Right lobe of liver (tissue), 6 donors: ENCODE data around the gene NFYC. TPM values are rescaled to one million over a fixed set of nuclear protein-coding genes. Genes with fewer than 3 reads are reported as not detected.

Source experiments
- ATAC-seq, 4 donors: fragments of 200-7000 bp; cut with Tn5 transposase; one replicate each; pipeline ENCODE4 v1.9.1; 2020; ENCODE audit warnings: mild to moderate bottlenecking in 4 of 4, moderate library complexity in 4 of 4
- DNase-seq, 3 donors: peaks; one replicate each; pipeline ENCODE4 v3.0.0-alpha.2; 2020
- H3K27ac ChIP-seq, 3 donors: fragments of 200-600 bp; one replicate each; pipeline ENCODE4 v1.8.0; 2022
- H3K27me3 ChIP-seq, 2 donors: fragments of 200-600 bp; one replicate each; pipeline ENCODE4 v1.8.0; 2022
- H3K36me3 ChIP-seq, 4 donors: fragments of 200-600 bp; sonication (generic) in 1 of 4; one replicate each; pipeline versions ENCODE4 v1.5.1 to v1.8.0; 2017 to 2022; ENCODE audit warnings: control low read depth in 1 of 4
- H3K4me1 ChIP-seq, 4 donors: fragments of 200-600 bp; sonication (generic) in 1 of 4; one replicate each; pipeline versions ENCODE4 v1.5.1 to v1.8.0; 2017 to 2022; ENCODE audit warnings: control low read depth in 1 of 4
- H3K4me3 ChIP-seq, 3 donors: fragments of 200-600 bp; one replicate each; pipeline ENCODE4 v1.8.0; 2022
- H3K9me3 ChIP-seq, 4 donors: fragments of 200-600 bp; sonication (generic) in 1 of 4; one replicate each; pipeline versions ENCODE4 v1.5.1 to v1.8.0; 2017 to 2022; ENCODE audit warnings: control low read depth in 1 of 4
- CTCF ChIP-seq, 4 donors: fragments of 200-600 bp in 3 of 4; fragments of 450-650 bp in 1 of 4; IDR thresholded peaks; one replicate each; pipeline versions ENCODE4 v1.5.1 to v1.8.0; 2016 to 2022; ENCODE audit warnings: antibody characterized with exemption in 4 of 4, mild to moderate bottlenecking in 2 of 4
- POLR2A ChIP-seq: fragments of 450-650 bp; IDR thresholded peaks from one replicate; pipeline ENCODE4 v1.6.1; 2017; ENCODE audit warnings: antibody characterized with exemption, mild to moderate bottlenecking
- WGBS: methylation state at CpG from one replicate; pipeline ENCODE4 v1.1.6; 2018; ENCODE audit warnings: low coverage, low lambda C conversion rate; ENCODE audit not compliant: insufficient coverage; ENCODE audit errors: missing lambda C conversion rate; 5-methylcytosine and 5-hydroxymethylcytosine counted together
- intact Hi-C, 2 donors: fragments of 100-400 bp; cut with DNase I; formaldehyde crosslinking; loops; one replicate each; pipeline versions ENCODE4 v1.11.2 to v1.14.1; 2022
- total RNA-seq, 6 experiments: library from RNA; depleted of rRNA in 2 of 6; stranded (reverse); fragments of >200 nt in 2 of 6; fragmentation: NEBNext Ultra II Directional in 3 of 6; extraction: Animal tissue kit (Norgen Biotek cat#: 25700) in 3 of 6; gene quantifications; one replicate each; pipeline versions ENCODE4 v1.1.0 to v1.2.4, GENCODE V29; 2016 to 2023
- donor health status: DM: no; HTN: yes; CAD: no.
- donor health status: DM: no; HTN: no; CAD: no.
- donor health status: DM: no; HTN: no; CAD: no.
- donor health status: DM: no; HTN: yes; CAD: no.
- donor health status: DM: no; HTN: yes; CAD: no.

NFYC gene
- total RNA-seq, 6 experiments from 2014 or later = 21.9 to 36.1 (median 28.1) TPM

DNA sequence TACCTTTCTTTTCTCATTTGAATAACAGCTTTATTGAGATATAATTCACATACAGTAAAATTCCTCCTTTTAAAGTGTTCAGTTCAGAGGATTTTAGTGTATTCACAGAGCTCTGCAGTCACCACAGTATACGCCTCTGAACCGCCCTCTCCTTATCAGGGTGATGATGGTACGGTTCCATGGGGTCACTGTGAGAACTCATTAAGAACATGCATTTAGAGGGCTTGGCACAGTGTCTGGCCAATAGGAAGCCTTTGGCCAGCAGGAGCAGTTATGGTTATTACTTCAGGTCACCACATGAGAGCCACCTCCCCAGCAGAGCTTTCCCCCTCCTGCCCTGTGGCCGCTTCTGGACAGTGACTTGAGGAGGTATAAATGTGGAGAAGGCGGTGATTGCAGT, 119.4 kb downstream of the NFYC start:
- intact Hi-C loops = no loop called here
- Histone ChIP-seq H3K27me3 (no peaks in the 10 kb centered on the region), H3K4me1 (no peaks in the 10 kb centered on the region), H3K9me3 (no peaks in the 10 kb centered on the region), H3K36me3 (no peaks in the 10 kb centered on the region), H3K27ac (no peak overlapping the region), H3K4me3 (no peak overlapping the region)
- no peak for TF ChIP-seq CTCF (IDR thresholded peaks at IDR 0.05)
- TF ChIP-seq POLR2A = no peak
- WGBS = 76% methylated on average over 3 of the region's 5 CpGs
- no peak for DNase-seq
- no peak for ATAC-seq

DNA sequence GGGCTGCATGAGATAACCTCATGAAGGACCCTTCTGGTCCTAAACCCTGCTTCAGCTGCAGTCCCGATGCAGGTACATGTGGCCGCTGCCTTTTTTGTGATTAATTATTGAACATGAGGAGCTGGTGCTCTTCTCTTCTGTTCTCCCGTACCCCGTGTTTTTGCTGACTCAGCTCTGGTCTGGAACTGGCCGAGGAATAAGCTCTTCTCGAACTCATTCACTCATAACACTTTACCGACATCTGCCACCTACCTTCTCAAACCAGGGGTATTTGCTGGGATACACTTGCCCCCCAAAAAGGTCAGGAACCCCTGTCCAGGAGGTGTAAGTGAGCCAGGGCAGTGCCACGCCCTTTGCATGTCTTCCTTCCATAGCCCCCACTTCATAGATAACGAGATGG, 123.9 kb downstream of the NFYC start:
- WGBS = 75% methylated on average over 3 of the region's 9 CpGs
- TF ChIP-seq POLR2A (no peak), CTCF (IDR thresholded peaks at IDR 0.05) (no peak)
- ATAC-seq = no peak

DNA sequence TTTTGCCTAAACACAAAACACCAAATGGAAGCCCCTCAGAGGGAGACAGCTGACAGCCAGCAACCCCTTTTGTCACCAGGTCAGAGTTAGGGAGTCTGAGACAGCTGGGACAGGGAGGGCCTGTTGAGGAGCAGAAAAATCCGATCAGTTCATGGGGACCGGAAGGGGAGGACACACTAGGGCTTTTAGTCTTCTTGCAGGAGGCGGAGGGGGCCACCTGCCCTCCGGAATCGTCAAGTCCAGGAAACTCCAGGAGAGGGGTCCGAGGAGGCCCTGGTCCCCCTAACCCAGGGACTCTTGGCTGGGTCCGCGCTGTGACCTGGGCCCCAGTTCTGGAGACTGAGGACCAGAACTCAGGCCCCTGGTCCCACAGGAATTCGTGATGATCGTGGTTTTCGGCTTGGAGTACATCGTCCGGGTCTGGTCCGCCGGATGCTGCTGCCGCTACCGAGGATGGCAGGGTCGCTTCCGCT, 126.3 kb downstream of the NFYC start:
- Histone ChIP-seq H3K4me1 (peaks cover 0 to 16% (median 5%) of the 10 kb centered on the region in 4 donors), H3K36me3 (no peaks in the 10 kb centered on the region), H3K27ac (no peak overlapping the region), H3K4me3 (no peak overlapping the region), H3K9me3 (no peaks in the 10 kb centered on the region), H3K27me3 (no peaks in the 10 kb centered on the region)
- TF ChIP-seq POLR2A = no peak
- TF ChIP-seq CTCF (IDR thresholded peaks at IDR 0.05) = no peak
- no peak for DNase-seq
- intact Hi-C loops = no loop called here
- 73% methylated on average over 3 of the region's 19 CpGs for WGBS
- no peak for ATAC-seq

More for the DNA sequence above, 123.9 kb downstream of the NFYC start:
- no peaks in the 10 kb centered on the region for H3K36me3 ChIP-seq
- no peaks in the 10 kb centered on the region for H3K9me3 ChIP-seq
- no peaks in the 10 kb centered on the region for H3K27me3 ChIP-seq
- peaks cover 0 to 13% (median 4%) of the 10 kb centered on the region in 4 donors for H3K4me1 ChIP-seq
- no peak for DNase-seq
- no peak overlapping the region for H3K4me3 ChIP-seq
- intact Hi-C loops = no loop called here
- no peak overlapping the region for H3K27ac ChIP-seq

DNA sequence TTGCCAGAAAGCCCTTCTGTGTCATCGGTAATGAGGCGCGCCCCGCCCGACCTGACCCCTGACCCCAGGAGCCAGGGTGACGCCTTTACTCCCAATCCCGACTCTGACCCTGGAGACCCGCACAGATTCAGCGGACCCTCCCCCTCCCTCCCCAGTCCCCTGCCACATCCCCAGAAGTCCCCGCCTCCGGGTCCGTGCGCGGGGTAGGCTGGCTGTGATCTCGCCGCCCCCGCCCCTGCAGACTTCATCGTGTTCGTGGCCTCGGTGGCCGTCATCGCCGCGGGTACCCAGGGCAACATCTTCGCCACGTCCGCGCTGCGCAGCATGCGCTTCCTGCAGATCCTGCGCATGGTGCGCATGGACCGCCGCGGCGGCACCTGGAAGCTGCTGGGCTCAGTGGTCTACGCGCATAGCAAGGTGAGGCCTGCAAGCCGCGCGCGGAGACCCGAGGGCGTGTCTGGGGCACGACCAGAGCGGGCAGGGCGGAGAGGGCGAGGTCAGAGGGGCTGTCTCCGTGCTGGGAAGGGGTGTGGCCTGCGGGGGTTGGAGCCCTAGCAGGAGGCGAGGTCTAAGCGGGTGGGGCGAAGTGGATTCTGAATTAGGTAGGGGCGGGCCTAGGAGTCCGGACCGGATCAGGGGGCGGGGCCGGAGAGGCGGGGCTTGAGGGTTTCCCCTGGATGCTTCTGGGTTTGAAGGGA, 126.9 kb downstream of the NFYC start:
- Histone ChIP-seq H3K4me1 (peaks cover 0 to 16% (median 5%) of the 10 kb centered on the region in 4 donors), H3K36me3 (no peaks in the 10 kb centered on the region), H3K9me3 (no peaks in the 10 kb centered on the region), H3K27ac (no peak overlapping the region), H3K27me3 (no peaks in the 10 kb centered on the region), H3K4me3 (peak overlapping the region in 2 of 3 donors; percentile 5 to 40)
- 0% methylated on average over 5 of the region's 59 CpGs for WGBS
- DNase-seq (peak; percentile 60 to 77 (median 71)), ATAC-seq (peak; percentile 71 to 80 (median 75))
- TF ChIP-seq POLR2A (no peak), CTCF (IDR thresholded peaks at IDR 0.05) (no peak)
- intact Hi-C loops = no loop called here
